Activated CD8-positive, alpha-beta memory T cell treated with anti-CD3 and anti-CD28 coated beads for 4 hours (primary cell): ENCODE measurements around the gene EEF2K.
"Not testable (repeated sequence)": the region's sequence is repeated elsewhere in the genome, so short reads cannot be mapped to it uniquely, and the experiment has no call there.

ENCODE experiments used
- DNase-seq, 2 donors: peaks; one replicate each; pipeline ENCODE4 v3.0.0-alpha.2; 2020; ENCODE audit warnings: low read depth in 2 of 2

Gene EEF2K

DNA sequence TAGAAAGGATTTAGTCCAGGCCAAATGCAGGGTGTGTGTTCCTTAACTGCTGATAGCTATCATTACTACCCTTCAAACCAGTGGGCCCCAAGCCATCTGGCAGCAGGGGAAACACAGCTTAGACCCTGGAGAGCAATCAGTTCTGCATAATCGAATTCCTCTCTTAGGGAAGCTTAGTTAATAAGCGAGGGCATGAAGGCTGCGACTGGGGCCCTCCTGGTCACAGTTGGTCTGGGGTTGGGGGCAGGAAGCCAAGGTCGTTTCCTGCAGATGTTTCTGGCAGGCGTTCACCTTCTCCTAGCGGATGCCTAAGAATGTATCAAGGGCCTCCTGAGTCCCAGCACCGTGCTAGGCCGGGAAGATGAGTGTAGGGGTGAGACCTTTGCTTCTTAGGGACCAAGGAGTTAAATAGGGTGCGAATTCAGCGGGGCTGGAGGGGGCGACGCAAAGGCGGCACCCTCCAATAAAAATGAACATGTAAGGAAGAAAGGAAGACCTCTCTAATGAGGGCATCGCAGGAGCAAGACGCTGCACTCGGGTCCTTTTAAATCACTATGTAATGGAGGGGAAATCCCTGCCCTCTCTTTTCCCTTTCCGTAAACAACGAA, 16.5 kb upstream of the EEF2K start:
- no peak for DNase-seq

- peak; percentile 81 to 89 for DNase-seq
These were observed 15.8 kb upstream of the EEF2K start for GRCh38 chr16:22190081-22190775.

DNA sequence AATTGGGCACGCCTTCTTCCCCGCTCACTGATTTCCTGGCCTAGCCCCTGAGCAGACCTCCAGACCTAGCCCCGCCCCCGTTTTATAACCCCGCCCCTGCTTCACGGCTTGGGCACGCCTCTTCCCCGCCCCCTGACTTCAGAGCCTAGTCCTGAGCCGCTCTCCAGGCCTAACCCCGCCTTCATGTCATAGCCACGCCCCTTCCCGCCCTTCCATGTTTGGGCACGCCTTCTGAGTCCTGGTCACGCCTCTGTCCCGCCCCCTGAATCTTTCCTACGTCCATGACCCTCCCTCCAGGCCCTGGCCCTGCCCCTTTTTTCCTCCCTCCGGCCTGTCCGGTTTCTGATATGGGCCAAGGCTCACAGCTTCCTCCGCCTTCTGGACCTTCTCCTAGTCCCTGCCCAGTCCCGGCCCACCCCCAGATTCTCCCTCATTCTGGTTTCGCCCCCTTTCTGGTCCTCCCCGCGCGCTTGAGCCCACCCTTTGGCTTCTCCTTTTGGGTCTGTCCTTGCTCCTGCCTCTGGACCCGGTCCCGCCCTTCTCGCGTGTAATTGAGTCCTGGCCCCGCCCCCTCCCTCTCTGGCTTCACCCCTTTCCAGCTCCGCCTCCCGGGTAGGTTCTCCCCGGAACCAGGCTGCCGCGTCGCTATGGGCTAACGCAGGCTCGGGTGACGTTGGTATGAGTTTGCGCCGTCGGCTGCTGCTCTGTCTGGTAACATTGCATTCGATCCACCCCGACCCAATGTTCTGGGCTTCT, 15.1 kb upstream of the EEF2K start:
- peak; percentile 98 to 99 for DNase-seq

GRCh38 chr16:22191532-22192260, 14.4 kb upstream of the EEF2K start:
- no peak for DNase-seq

DNA sequence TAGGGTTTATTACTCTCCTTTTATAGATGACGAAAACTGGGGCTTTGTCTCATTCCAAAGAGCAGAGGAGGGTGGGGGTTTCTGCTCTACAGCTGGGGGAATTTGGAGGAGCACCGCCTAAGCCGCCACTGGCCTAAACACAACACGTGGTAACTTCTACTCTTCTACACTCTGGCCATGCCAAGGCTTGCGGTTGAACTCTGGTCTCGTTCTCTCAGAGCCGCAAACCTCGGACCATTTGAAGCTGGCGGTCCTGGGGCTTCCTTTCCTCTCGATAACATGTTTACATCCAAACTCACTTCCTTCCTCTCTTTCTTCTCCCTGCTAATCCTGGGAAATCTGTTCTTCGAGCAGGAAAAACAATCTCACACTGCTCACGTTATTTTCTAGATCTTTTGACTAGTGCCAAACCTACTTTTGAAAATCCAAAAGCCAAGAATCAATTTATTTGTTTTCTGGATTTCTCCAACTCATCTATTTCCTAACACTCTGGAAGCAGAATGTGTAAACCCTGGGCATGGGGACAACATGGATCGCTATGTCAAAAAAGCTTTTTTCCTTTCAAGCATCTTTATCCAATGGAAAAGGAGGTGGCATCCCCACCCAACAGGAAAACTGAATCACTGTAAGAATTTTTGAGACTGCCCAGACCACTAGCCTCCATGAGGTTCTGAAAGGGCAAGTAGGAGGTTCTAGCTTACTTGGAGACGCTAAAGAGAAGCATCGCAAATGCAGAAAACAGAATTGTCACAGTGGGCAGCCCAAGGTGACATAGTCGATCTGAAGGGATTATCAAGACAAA, 13.6 kb upstream of the EEF2K start:
- peak; percentile 57 to 59 for DNase-seq

DNA sequence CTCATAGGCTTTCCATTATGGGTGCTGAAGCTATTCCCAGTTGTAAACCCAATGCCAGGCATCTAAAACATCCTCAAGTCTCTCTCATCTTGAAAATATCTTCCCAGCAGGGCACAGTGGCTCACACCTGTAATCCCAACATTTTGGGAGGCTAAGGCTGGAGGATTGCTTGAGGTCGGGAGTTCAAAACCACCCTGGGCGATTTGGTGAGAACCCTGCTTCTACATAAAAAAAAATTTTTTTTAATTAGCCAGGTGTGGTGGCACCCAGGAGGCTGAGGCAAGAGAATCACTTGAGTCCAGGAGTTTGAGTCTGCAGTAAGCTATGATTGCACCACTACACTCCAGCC, 13.0 kb upstream of the EEF2K start:
- no peak for DNase-seq

GRCh38 chr16:22194707-22195444, 11.2 kb upstream of the EEF2K start:
- DNase-seq: no peak

DNA sequence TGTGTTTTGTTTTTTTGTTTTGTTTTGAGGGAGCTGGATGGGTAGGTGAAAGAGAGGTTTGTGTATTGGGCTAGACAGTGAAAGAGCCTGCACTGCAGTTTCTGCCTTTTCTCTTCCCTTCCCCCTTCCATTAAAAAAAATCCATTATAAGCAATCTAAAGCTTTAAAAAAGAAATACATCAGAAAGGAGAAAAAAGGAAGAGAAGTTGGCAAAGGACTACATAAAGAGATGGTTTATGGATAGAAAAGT, 10.7 kb upstream of the EEF2K start:
- DNase-seq: no peak

DNA sequence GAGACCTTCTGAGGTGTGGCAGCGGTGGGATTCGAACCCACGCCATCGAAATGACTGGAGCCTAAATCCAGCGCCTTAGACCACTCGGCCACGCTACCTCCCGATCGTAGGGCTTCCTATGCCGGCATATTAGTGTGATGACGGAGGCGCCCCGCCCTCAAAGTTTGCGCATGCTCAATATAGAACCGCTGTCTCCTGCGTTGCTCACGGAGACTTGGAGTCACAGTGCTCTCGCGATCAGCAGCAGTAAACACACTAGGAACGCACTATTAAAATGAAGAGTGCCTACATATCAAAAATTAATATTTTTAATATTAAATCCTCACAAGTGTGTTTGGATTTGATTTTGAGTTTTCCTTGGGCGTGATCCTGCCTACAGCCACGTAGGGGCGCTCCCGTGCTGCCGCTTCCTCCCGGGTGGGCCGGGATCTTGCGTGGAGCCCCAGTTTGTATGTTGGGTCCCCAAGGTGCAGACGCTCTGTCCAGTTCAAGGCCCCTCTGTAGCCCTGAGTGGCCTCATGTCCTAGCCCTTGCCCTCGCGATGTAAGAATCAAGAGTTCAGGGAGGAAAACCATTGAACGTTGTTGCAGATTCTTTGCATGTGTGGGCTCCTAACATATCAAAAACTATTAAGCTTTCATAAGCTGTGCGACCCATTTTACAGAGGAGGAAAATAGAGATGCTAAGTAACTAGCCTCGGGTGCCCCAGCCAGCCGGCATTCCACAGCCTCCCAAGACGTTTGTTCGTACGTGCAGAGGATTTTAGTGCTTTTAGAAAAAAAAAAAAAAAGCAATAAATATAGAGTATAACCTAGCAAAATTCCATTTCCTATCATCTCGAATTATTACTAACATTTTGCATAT, 10.2 kb upstream of the EEF2K start:
- DNase-seq: peak; percentile 74 to 87

DNA sequence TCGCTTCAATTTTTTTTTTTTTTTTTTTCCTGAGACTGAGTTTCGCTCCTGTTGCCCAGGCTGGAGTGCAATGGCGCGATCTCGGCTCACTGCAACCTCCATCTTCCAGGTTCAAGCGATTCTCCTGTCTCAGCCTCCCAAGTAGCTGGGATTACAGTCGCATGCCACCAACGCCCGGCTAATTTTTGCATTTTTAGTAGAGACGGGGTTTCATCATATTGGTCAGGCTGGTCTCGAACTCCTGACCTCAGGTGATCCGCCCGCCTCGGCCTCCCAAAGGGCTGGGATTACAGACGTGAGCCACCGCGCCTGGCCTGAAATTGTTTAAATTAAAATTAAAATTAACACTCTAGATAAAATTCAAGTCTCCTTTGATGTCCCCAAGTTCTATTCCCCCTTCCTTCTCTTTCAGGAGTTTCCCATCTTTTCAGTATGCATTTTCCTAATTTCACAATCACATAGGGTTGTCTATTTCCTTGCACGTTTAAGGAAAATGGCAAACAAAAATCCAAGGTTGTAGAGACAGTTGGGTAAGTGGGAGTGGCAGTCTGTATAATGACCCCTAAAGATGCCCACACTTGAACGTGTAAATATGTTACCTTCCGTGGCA, 9.4 kb upstream of the EEF2K start:
- DNase-seq: not testable (repeated sequence)

- no peak for DNase-seq
These were observed 7.4 kb upstream of the EEF2K start for GRCh38 chr16:22198547-22199293.

DNA sequence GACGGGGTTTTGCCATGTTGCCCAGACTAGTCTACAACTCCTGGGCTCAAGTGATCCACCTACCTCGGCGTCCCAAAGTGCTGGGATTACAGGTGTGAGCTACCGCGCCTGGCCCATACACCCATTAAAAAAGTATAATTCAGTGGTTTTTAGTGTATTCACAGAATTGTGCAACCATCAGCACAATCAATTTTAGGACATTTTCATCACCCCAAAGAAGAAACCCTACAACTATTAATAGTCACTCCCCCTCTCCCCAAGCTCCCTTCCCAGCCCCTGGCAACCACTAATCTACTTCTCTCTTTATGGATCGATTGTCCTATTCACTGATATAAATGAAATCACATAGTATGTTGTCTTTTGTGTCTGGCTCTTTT, 3.8 kb upstream of the EEF2K start:
- no peak for DNase-seq

DNA sequence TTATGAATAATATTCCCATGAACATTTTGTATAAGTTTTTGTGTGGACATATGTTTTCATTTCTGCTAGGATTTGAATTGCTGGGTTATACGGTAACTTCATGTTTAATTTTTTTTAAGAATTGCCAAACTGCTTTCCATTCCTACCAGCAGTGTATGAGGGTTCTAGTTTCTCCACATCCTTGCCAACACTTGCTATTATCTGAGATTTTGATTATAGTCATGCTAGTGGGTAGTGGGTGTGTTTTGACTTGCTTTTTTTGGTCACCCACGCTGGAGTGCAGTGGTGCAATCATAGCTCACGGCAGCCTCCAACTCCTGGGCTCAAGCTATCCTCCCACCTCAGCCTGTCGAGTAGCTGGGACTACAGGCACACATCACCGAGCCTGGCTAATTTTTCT, 3.0 kb upstream of the EEF2K start:
- DNase-seq: no peak

GRCh38 chr16:22204091-22204655, 1.9 kb upstream of the EEF2K start:
- DNase-seq: no peak

- DNase-seq: no peak
These were observed 483 bp upstream of the EEF2K start for GRCh38 chr16:22205577-22206012.

- peak; percentile 39 to 57 for DNase-seq
These were observed 1.0 kb downstream of the EEF2K start for GRCh38 chr16:22206842-22207714.

DNA sequence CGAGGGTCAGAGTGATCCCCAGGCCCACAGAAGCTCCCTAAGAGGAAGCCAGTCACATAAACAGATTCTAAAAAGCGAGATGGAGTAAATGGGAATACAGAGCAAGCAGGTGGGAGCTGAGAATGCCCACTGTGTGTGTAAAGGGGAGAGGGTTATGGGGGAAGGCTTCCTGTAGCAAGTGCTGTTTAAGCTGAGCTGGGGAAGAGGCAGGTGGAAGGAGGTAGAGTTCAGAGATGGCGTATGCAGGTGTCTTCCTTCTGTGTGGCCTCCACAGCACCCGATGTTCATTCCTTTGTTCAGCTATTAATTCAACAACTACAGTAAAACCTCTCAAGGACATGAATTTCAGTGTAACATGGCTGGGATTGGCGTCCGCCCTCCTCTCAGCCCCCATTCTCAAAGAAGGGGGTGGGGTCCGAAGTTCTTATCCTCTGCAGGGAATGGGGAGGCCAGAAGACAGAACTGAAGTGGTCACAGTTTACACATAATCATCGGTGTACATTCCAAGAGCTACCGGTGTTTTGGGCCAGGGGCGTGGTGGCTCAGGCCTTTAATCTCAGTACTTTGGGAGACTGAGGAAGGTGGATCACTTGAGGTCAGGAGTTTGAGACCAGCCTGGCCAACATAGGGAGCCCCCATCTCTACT, 1.8 kb downstream of the EEF2K start:
- no peak for DNase-seq
